HCT116 (cell line): ENCODE measurements around the gene UBQLNL.

ENCODE experiments used
- CEBPB ChIP-seq: IDR thresholded peaks from 2 replicates; pipeline ENCODE4 v1.6.1; 2012; ENCODE audit warnings: low read depth
- EZH2 ChIP-seq: fragments of 200-600 bp; sonication (generic); IDR thresholded peaks from 2 replicates; pipeline ENCODE4 v1.6.1; 2017; ENCODE audit warnings: antibody characterized with exemption, mixed run types
- EZH2phosphoT487 ChIP-seq: fragments of 200-600 bp; IDR thresholded peaks from 2 replicates; pipeline ENCODE4 v1.6.1; 2018; ENCODE audit warnings: antibody characterized with exemption, borderline replicate concordance
- JUND ChIP-seq: IDR thresholded peaks from 2 replicates; pipeline ENCODE4 v1.6.1; 2012
- POLR2A ChIP-seq: IDR thresholded peaks from 2 replicates; pipeline ENCODE4 v1.7.0; 2011; ENCODE audit warnings: borderline replicate concordance; ENCODE audit not compliant: insufficient read depth, insufficient read length; ENCODE audit errors: extremely low read depth
- POLR2AphosphoS5 ChIP-seq: IDR thresholded peaks from 2 replicates; pipeline ENCODE4 v1.6.1; 2011; ENCODE audit warnings: mild to moderate bottlenecking, low read depth, low read length, moderate library complexity
- TF ChIP-seq, protein P1 (sequence below), 3 experiments: fragments of 200-600 bp in 1 of 3; sonication (generic) in 1 of 3; IDR thresholded peaks in 2 of 3; conservative IDR thresholded peaks in 1 of 3; 2 replicates each; pipeline ENCODE4 v1.5.1; 2012 to 2017; ENCODE audit warnings: low read depth in 2 of 3, low read length in 2 of 3, antibody characterized with exemption in 1 of 3, borderline replicate concordance in 1 of 3, control low read depth in 1 of 3, mild to moderate bottlenecking in 1 of 3, mixed read lengths in 1 of 3, mixed run types in 1 of 3, moderate library complexity in 1 of 3; ENCODE audit not compliant: insufficient read depth in 1 of 3
- TF ChIP-seq, protein P2 (sequence below): IDR thresholded peaks from 2 replicates; pipeline ENCODE4 v1.6.1; 2012; ENCODE audit warnings: low read depth

DNA sequence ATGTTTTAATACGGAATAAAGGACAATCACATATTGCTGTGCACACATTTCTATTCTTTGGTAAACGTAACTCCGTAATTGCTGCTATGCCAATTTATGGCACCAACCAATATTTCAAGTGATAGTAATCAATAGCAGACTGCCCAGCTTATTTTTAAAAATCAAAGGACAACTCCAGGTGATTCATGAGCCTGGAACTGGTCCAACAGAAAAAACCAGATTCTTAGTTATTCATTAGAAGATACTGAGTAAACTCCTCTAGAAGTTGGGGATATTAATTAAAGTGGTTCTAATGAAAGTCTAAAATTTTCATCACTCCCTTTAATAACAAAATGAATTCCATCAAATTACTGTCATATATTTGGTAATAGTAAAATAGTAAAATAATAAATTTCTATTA is 41.3 kb upstream of the UBQLNL start:
- TF ChIP-seq EZH2phosphoT487 (no peak), JUND (no peak), POLR2A (no peak), POLR2AphosphoS5 (no peak), CEBPB (no peak), EZH2 (no peak)
- TF ChIP-seq, protein P1, sequence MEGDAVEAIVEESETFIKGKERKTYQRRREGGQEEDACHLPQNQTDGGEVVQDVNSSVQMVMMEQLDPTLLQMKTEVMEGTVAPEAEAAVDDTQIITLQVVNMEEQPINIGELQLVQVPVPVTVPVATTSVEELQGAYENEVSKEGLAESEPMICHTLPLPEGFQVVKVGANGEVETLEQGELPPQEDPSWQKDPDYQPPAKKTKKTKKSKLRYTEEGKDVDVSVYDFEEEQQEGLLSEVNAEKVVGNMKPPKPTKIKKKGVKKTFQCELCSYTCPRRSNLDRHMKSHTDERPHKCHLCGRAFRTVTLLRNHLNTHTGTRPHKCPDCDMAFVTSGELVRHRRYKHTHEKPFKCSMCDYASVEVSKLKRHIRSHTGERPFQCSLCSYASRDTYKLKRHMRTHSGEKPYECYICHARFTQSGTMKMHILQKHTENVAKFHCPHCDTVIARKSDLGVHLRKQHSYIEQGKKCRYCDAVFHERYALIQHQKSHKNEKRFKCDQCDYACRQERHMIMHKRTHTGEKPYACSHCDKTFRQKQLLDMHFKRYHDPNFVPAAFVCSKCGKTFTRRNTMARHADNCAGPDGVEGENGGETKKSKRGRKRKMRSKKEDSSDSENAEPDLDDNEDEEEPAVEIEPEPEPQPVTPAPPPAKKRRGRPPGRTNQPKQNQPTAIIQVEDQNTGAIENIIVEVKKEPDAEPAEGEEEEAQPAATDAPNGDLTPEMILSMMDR (IDR thresholded peaks at IDR 0.05 in 2 of 3, conservative IDR thresholded peaks at IDR 0.05 in 1 of 3; ENCODE audit: borderline replicate concordance in 1 of 3, insufficient read depth in 1 of 3, low read depth in 2 of 3, low read length in 2 of 3): no peak
- TF ChIP-seq, protein P2, sequence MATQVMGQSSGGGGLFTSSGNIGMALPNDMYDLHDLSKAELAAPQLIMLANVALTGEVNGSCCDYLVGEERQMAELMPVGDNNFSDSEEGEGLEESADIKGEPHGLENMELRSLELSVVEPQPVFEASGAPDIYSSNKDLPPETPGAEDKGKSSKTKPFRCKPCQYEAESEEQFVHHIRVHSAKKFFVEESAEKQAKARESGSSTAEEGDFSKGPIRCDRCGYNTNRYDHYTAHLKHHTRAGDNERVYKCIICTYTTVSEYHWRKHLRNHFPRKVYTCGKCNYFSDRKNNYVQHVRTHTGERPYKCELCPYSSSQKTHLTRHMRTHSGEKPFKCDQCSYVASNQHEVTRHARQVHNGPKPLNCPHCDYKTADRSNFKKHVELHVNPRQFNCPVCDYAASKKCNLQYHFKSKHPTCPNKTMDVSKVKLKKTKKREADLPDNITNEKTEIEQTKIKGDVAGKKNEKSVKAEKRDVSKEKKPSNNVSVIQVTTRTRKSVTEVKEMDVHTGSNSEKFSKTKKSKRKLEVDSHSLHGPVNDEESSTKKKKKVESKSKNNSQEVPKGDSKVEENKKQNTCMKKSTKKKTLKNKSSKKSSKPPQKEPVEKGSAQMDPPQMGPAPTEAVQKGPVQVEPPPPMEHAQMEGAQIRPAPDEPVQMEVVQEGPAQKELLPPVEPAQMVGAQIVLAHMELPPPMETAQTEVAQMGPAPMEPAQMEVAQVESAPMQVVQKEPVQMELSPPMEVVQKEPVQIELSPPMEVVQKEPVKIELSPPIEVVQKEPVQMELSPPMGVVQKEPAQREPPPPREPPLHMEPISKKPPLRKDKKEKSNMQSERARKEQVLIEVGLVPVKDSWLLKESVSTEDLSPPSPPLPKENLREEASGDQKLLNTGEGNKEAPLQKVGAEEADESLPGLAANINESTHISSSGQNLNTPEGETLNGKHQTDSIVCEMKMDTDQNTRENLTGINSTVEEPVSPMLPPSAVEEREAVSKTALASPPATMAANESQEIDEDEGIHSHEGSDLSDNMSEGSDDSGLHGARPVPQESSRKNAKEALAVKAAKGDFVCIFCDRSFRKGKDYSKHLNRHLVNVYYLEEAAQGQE: no peak
